Measurements from ENCODE around the gene ZNF784. TPM values are rescaled to one million over a fixed set of nuclear protein-coding genes. Genes with fewer than 3 reads are reported as not detected.

Gene ZNF784
- total and polyA plus RNA-seq, 2 experiments from 2014 or later = 13.3 to 15.1 TPM

- Histone ChIP-seq H3K36me3 (peaks cover 37% of the 10 kb centered on the region), H3K9me3 (ENCODE audit: low read depth) (no peaks in the 10 kb centered on the region), H3K4me1 (ENCODE audit: low read depth) (peaks cover 3% of the 10 kb centered on the region), H3K27me3 (no peaks in the 10 kb centered on the region), H3K4me3 (no peak overlapping the region), H3K27ac (peak overlapping the region; percentile 46)
- TF ChIP-seq CTCF (IDR thresholded peaks at IDR 0.05; ENCODE audit: low read depth, low read length) = no peak
- peak in 1 of 2 donors; percentile 20 for DNase-seq (ENCODE audit: low read depth in 1 of 2, low spot score in 1 of 2)
These were observed 46.1 kb upstream of the ZNF784 start for GRCh38 chr19:55670280-55671053.

GRCh38 chr19:55669418-55670279 lies 45.3 kb upstream of the ZNF784 start:
- no peaks in the 10 kb centered on the region for H3K9me3 ChIP-seq (ENCODE audit: low read depth)
- peaks cover 37% of the 10 kb centered on the region for H3K36me3 ChIP-seq
- no peak overlapping the region for H3K4me3 ChIP-seq
- H3K27ac ChIP-seq = no peak overlapping the region
- DNase-seq (ENCODE audit: low read depth in 1 of 2, low spot score in 1 of 2) = no peak
- H3K4me1 ChIP-seq (ENCODE audit: low read depth) = peaks cover 3% of the 10 kb centered on the region
- H3K27me3 ChIP-seq = no peaks in the 10 kb centered on the region
- no peak for TF ChIP-seq CTCF (IDR thresholded peaks at IDR 0.05; ENCODE audit: low read depth, low read length)

- no peak for DNase-seq (ENCODE audit: low read depth in 1 of 2, low spot score in 1 of 2)
- peaks cover 42% of the 10 kb centered on the region for H3K36me3 ChIP-seq
- H3K27me3 ChIP-seq = no peaks in the 10 kb centered on the region
- no peaks in the 10 kb centered on the region for H3K4me1 ChIP-seq (ENCODE audit: low read depth)
- H3K27ac ChIP-seq = no peak overlapping the region
- TF ChIP-seq CTCF (IDR thresholded peaks at IDR 0.05; ENCODE audit: low read depth, low read length) = no peak
- no peaks in the 10 kb centered on the region for H3K9me3 ChIP-seq (ENCODE audit: low read depth)
- H3K4me3 ChIP-seq = no peak overlapping the region
These were observed 44.4 kb upstream of the ZNF784 start for GRCh38 chr19:55668603-55669348.

GRCh38 chr19:55667958-55668357 lies 43.6 kb upstream of the ZNF784 start:
- no peaks in the 10 kb centered on the region for H3K27me3 ChIP-seq
- no peak for DNase-seq (ENCODE audit: low read depth in 1 of 2, low spot score in 1 of 2)
- peaks cover 47% of the 10 kb centered on the region for H3K36me3 ChIP-seq
- H3K4me1 ChIP-seq (ENCODE audit: low read depth) = no peaks in the 10 kb centered on the region
- no peaks in the 10 kb centered on the region for H3K9me3 ChIP-seq (ENCODE audit: low read depth)
- H3K27ac ChIP-seq = peak overlapping the region; percentile 9
- no peak for TF ChIP-seq CTCF (IDR thresholded peaks at IDR 0.05; ENCODE audit: low read depth, low read length)
- no peak overlapping the region for H3K4me3 ChIP-seq

- Histone ChIP-seq H3K9me3 (ENCODE audit: low read depth) (no peaks in the 10 kb centered on the region), H3K36me3 (peaks cover 52% of the 10 kb centered on the region), H3K27ac (peak overlapping the region; percentile 9), H3K4me1 (ENCODE audit: low read depth) (no peaks in the 10 kb centered on the region), H3K27me3 (no peaks in the 10 kb centered on the region), H3K4me3 (no peak overlapping the region)
- no peak for TF ChIP-seq CTCF (IDR thresholded peaks at IDR 0.05; ENCODE audit: low read depth, low read length)
- DNase-seq (ENCODE audit: low read depth in 1 of 2, low spot score in 1 of 2) = no peak
These were observed 43.1 kb upstream of the ZNF784 start for GRCh38 chr19:55667511-55667910.
